Ishikawa (cell line): ENCODE measurements around the gene ZNF618.

Source experiments
- CEBPB ChIP-seq: IDR thresholded peaks from 2 replicates; pipeline ENCODE4 v1.6.1; 2012
- CREB1 ChIP-seq: IDR thresholded peaks from 2 replicates; pipeline ENCODE4 v1.6.1; 2012; ENCODE audit warnings: low read depth
- EGR1 ChIP-seq: IDR thresholded peaks from 2 replicates; pipeline ENCODE4 v1.6.1; 2012
- EP300 ChIP-seq: IDR thresholded peaks from 2 replicates; pipeline ENCODE4 v1.6.1; 2012; ENCODE audit warnings: borderline replicate concordance
- MAX ChIP-seq: IDR thresholded peaks from 2 replicates; pipeline ENCODE4 v1.6.1; 2012
- NFIC ChIP-seq: IDR thresholded peaks from 2 replicates; pipeline ENCODE4 v1.6.1; 2012
- RAD21 ChIP-seq: IDR thresholded peaks from 2 replicates; pipeline ENCODE4 v1.6.1; 2012; ENCODE audit warnings: low read depth
- REST ChIP-seq: IDR thresholded peaks from 2 replicates; pipeline ENCODE4 v1.6.1; 2012; ENCODE audit warnings: low read depth, mild to moderate bottlenecking
- TAF1 ChIP-seq: IDR thresholded peaks from 2 replicates; pipeline ENCODE4 v1.6.1; 2012; ENCODE audit warnings: low read depth, mild to moderate bottlenecking
- TCF12 ChIP-seq: IDR thresholded peaks from 2 replicates; pipeline ENCODE4 v1.6.1; 2012; ENCODE audit warnings: low read depth
- TEAD4 ChIP-seq: IDR thresholded peaks from 2 replicates; pipeline ENCODE4 v1.6.1; 2012
- USF1 ChIP-seq: IDR thresholded peaks from 2 replicates; pipeline ENCODE4 v1.6.1; 2012
- YY1 ChIP-seq: IDR thresholded peaks from 2 replicates; pipeline ENCODE4 v1.6.1; 2012; ENCODE audit warnings: low read depth
- ZBTB7A ChIP-seq: IDR thresholded peaks from 2 replicates; pipeline ENCODE4 v1.6.1; 2012; ENCODE audit warnings: low read depth

- TF ChIP-seq REST: no peak
- no peak for TF ChIP-seq RAD21
- TF ChIP-seq MAX: no peak
- no peak for TF ChIP-seq CREB1
- no peak for TF ChIP-seq TAF1
- TF ChIP-seq EP300: no peak
- no peak for TF ChIP-seq TEAD4
- no peak for TF ChIP-seq ZBTB7A
- TF ChIP-seq YY1: no peak
- TF ChIP-seq EGR1: no peak
- TF ChIP-seq CEBPB: no peak
- no peak for TF ChIP-seq TCF12
- TF ChIP-seq NFIC: no peak
- no peak for TF ChIP-seq USF1
Measured at GRCh38 chr9:114093761-114094505, 217.8 kb downstream of the ZNF618 start.
